Measurements from ENCODE around the gene TTC16. TPM values are rescaled to one million over a fixed set of nuclear protein-coding genes. Genes with fewer than 3 reads are reported as not detected.

The TTC16 gene, protein sequence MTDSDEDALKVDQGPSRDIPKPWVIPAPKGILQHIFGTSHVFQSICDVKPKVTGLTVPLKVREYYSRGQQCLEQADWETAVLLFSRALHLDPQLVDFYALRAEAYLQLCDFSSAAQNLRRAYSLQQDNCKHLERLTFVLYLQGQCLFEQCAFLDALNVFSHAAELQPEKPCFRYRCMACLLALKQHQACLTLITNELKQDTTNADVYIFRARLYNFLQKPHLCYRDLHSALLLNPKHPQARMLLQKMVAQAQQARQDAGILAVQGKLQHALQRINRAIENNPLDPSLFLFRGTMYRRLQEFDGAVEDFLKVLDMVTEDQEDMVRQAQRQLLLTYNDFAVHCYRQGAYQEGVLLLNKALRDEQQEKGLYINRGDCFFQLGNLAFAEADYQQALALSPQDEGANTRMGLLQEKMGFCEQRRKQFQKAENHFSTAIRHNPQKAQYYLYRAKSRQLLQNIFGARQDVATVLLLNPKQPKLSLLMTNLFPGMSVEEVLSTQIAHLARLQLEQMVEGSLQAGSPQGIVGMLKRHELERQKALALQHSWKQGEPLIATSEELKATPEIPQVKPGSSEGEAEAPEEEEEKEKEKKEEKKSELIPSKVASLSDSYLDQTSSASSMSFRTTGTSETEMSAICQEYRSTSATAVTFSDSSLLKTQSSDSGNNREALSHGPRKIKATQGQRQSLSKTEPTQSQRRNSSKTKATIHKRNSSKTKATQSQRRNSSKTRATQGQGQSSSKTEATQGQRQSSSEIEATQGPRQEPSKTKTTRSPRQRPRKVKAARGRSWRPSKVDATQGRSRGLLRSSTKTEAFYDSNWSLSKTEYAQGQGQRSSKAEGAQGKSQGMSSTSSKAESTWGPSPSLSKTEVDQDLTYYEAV
- total RNA-seq: not detected in 2 replicates

- TF ChIP-seq CTCF (IDR thresholded peaks at IDR 0.05; ENCODE audit: insufficient read depth, low read length, poor library complexity, severe bottlenecking): no peak
Observed at GRCh38 chr9:127715470-127716337, at the start of gene TTC16, which contains the start of gene PTRH1. TTC16 (plus strand) TSS chr9:127716079; CDS start chr9:127716146, 67 bp downstream. PTRH1 (minus strand) TSS chr9:127715663; CDS start chr9:127715639, 24 bp downstream.

DNA sequence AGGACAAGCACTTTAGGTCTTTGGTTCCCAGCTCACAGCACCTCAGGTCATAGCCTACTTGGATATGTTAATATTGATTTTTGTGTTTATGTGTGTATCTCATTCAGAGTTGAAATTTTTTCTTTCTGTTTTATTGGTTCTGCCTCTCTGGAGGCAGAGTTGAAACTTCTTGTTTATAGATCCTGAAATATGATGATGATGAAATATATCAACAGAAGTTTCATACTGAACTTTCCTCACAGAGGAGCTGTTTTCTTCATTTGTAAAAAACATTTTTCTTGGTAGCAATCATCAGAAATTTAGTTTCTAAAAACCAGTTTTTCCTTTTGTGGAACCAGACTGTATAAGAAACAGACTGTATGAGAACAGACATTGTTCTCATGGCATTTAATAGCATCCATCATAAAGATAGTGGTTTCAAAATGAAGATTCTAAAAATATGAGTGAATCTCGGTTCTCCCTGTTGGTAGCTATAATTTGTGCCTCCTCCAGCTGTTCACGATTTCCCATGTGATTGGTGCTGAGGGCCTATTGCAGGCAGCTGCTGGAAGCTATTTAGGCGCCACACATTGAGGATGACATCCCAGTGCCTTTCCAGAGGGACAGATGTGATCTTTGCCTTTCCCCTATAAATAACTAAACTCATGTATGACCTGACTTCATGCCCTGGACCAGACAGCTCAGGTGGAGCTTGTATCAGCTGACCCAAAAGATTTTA is 48.6 kb upstream of the TTC16 start:
- Histone ChIP-seq H3K36me3 (ENCODE audit: control insufficient read depth, insufficient read depth, low read length) (peaks cover 2% of the 10 kb centered on the region), H3K4me3 (ENCODE audit: low read depth, low read length) (no peak overlapping the region), H3K27me3 (ENCODE audit: control insufficient read depth, insufficient read depth, low read length) (no peaks in the 10 kb centered on the region)
- no peak for TF ChIP-seq CTCF (IDR thresholded peaks at IDR 0.05; ENCODE audit: insufficient read depth, low read length, poor library complexity, severe bottlenecking)
- no peak for DNase-seq (ENCODE audit: low read depth)

More at GRCh38 chr9:127715470-127716337, at the start of gene TTC16, which contains the start of gene PTRH1:
- peak; percentile 75 for DNase-seq (ENCODE audit: low read depth)
- Histone ChIP-seq H3K4me3 (ENCODE audit: low read depth, low read length) (peak within 1 kb of the TSS; percentile 60), H3K27me3 (ENCODE audit: control insufficient read depth, insufficient read depth, low read length) (no peaks in the 10 kb centered on the region), H3K36me3 (ENCODE audit: control insufficient read depth, insufficient read depth, low read length) (no peaks in the 10 kb centered on the region)

DNA sequence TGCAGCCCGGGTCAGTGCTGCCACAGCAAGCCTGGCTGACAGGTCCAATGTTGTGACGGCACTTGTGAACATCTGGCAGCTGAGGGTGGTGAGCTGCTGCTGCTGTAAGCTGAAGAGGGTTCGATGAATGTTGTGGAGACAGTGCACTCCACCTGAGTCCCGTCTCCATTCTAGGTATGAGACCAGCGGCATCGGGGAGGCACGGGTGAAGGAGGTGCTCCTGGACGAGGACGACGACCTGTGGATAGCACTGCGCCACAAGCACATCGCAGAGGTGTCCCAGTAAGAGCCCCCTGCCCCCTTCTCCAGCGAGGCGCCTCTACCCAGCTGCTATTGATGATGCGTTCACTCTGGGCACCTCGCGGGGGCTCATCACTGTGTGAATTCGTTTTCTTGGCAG is 48.0 kb upstream of the TTC16 start:
- TF ChIP-seq CTCF (IDR thresholded peaks at IDR 0.05; ENCODE audit: insufficient read depth, low read length, poor library complexity, severe bottlenecking): no peak
- Histone ChIP-seq H3K36me3 (ENCODE audit: control insufficient read depth, insufficient read depth, low read length) (peaks cover 2% of the 10 kb centered on the region), H3K4me3 (ENCODE audit: low read depth, low read length) (no peak overlapping the region), H3K27me3 (ENCODE audit: control insufficient read depth, insufficient read depth, low read length) (no peaks in the 10 kb centered on the region)
- DNase-seq (ENCODE audit: low read depth): no peak

GRCh38 chr9:127673234-127673633 is 42.6 kb upstream of the TTC16 start:
- DNase-seq (ENCODE audit: low read depth): no peak
- Histone ChIP-seq H3K27me3 (ENCODE audit: control insufficient read depth, insufficient read depth, low read length) (no peaks in the 10 kb centered on the region), H3K4me3 (ENCODE audit: low read depth, low read length) (no peak overlapping the region), H3K36me3 (ENCODE audit: control insufficient read depth, insufficient read depth, low read length) (no peaks in the 10 kb centered on the region)
- TF ChIP-seq CTCF (IDR thresholded peaks at IDR 0.05; ENCODE audit: insufficient read depth, low read length, poor library complexity, severe bottlenecking): no peak

GRCh38 chr9:127676638-127677037 is 39.2 kb upstream of the TTC16 start:
- no peak overlapping the region for H3K4me3 ChIP-seq (ENCODE audit: low read depth, low read length)
- no peak for DNase-seq (ENCODE audit: low read depth)
- no peak for TF ChIP-seq CTCF (IDR thresholded peaks at IDR 0.05; ENCODE audit: insufficient read depth, low read length, poor library complexity, severe bottlenecking)
- no peaks in the 10 kb centered on the region for H3K36me3 ChIP-seq (ENCODE audit: control insufficient read depth, insufficient read depth, low read length)
- H3K27me3 ChIP-seq (ENCODE audit: control insufficient read depth, insufficient read depth, low read length): no peaks in the 10 kb centered on the region

All from kidney epithelial cell (primary cell).